Glutamatergic neuron (in vitro differentiated cells): ENCODE results near the gene GLE1. TPM values are rescaled to one million over a fixed set of nuclear protein-coding genes. Genes with fewer than 3 reads are reported as not detected.

Experiments used
- DNase-seq: peaks from one replicate; pipeline ENCODE4 v3.0.0; 2022
- H3K27ac Mint-ChIP-seq: one replicate; pipeline ENCODE4 v1.8.0; 2020; ENCODE audit warnings: mild to moderate bottlenecking, mixed read lengths, inconsistent platforms; ENCODE audit not compliant: unreplicated experiment
- H3K27me3 Mint-ChIP-seq: one replicate; pipeline ENCODE4 v1.8.0; 2020; ENCODE audit warnings: mild to moderate bottlenecking, moderate library complexity, mixed read lengths, inconsistent platforms; ENCODE audit not compliant: unreplicated experiment
- H3K36me3 Mint-ChIP-seq: one replicate; pipeline ENCODE4 v1.8.0; 2020; ENCODE audit warnings: mild to moderate bottlenecking, mixed read lengths, inconsistent platforms; ENCODE audit not compliant: unreplicated experiment
- H3K4me1 Mint-ChIP-seq: one replicate; pipeline ENCODE4 v1.8.0; 2020; ENCODE audit warnings: mild to moderate bottlenecking, low read depth, mixed read lengths, inconsistent platforms; ENCODE audit not compliant: unreplicated experiment
- H3K4me3 Mint-ChIP-seq: one replicate; pipeline ENCODE4 v1.8.0; 2020; ENCODE audit warnings: mild to moderate bottlenecking, mixed read lengths, inconsistent platforms; ENCODE audit not compliant: unreplicated experiment
- H3K9me3 Mint-ChIP-seq: one replicate; pipeline ENCODE4 v1.8.0; 2020; ENCODE audit warnings: mild to moderate bottlenecking, moderate library complexity, mixed read lengths, inconsistent platforms; ENCODE audit not compliant: unreplicated experiment
- total RNA-seq: library from RNA; stranded (reverse); fragmentation: NEBNext Ultra II Directional; extraction: Animal tissue kit (Norgen Biotek cat#: 25700); gene quantifications from one replicate; pipeline ENCODE4 v1.2.1, GENCODE V29; 2021; ENCODE audit not compliant: unreplicated experiment
- TF ChIP-seq, protein P1 (sequence below): fragments of 200-600 bp; sonication (generic); IDR thresholded peaks from one replicate; pipeline ENCODE4 v1.5.0; 2021; ENCODE audit not compliant: partially characterized antibody, unreplicated experiment

Gene GLE1
- total RNA-seq, 1 donor from 2014 or later = 11.0 TPM

DNA sequence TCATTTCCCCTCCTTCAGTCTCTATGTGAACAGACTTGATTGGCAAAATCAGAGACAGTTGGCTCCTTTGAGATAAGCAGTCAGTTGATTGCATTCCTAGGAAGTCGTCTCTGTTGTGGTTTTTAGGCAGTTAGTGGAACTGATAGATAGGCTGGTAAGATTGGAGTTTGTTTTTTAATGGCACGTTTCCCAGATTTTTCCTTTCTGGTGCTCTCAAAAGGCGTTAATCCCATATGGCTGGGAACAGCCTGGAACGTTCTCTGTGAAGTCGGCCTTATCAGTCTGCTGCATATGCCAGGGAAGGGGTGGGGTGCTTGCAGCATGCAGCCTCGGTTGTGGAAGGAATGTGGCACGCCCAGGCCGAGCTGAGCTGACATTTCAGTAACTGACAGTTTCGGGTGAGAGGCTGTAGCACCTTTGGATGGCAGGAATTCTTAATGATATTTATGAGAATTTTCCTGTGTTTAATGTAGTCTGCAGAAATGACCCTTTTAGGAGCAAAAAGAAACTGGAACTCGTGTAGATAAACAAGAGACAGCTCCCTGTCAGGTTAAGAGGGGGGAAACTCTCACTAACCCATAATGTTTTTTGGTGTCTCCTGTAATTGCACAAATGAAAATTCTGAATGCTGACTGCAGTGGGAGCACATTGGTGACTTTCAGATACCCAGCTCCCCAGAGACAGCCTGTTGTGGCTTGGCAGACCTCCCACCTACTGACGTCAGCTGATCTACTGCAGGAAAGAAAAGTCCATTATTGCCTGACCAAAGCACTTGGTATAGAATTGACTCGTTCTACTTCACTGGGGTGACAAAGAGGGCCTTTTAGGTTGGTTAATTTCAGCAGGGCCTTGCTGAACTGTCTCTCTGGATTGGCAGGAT lies 54.2 kb downstream of the GLE1 start:
- Mint-ChIP-seq H3K9me3 (no peaks in the 10 kb centered on the region), H3K27me3 (no peaks in the 10 kb centered on the region), H3K36me3 (no peaks in the 10 kb centered on the region), H3K27ac (peak overlapping the region; percentile 97), H3K4me1 (peaks cover 24% of the 10 kb centered on the region), H3K4me3 (peak overlapping the region; percentile 83)
- TF ChIP-seq, protein P1, sequence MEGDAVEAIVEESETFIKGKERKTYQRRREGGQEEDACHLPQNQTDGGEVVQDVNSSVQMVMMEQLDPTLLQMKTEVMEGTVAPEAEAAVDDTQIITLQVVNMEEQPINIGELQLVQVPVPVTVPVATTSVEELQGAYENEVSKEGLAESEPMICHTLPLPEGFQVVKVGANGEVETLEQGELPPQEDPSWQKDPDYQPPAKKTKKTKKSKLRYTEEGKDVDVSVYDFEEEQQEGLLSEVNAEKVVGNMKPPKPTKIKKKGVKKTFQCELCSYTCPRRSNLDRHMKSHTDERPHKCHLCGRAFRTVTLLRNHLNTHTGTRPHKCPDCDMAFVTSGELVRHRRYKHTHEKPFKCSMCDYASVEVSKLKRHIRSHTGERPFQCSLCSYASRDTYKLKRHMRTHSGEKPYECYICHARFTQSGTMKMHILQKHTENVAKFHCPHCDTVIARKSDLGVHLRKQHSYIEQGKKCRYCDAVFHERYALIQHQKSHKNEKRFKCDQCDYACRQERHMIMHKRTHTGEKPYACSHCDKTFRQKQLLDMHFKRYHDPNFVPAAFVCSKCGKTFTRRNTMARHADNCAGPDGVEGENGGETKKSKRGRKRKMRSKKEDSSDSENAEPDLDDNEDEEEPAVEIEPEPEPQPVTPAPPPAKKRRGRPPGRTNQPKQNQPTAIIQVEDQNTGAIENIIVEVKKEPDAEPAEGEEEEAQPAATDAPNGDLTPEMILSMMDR = no peak
- DNase-seq = peak; percentile 51

DNA sequence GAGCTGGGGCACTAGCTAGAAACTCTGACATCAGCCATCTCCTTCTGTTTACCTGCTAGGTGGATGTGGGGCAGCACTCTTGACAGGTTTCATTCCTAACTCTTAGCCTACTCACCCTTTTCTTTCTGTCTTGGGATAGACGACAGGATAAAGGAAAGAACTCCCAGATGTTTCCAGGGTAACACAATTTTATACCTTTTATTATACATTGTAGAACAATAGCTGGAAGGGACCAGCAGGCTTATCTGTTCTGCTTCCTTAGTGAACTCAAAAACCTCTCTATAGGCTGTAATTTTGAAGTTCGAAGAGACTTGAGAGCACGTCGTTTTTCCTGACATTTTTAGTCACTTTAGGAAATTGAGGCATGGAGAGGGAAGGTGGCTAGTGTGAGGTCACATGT lies 61.1 kb downstream of the GLE1 start:
- peaks cover 2% of the 10 kb centered on the region for H3K9me3 Mint-ChIP-seq
- no peak overlapping the region for H3K4me3 Mint-ChIP-seq
- peaks cover 2% of the 10 kb centered on the region for H3K27me3 Mint-ChIP-seq
- H3K36me3 Mint-ChIP-seq = peaks cover 6% of the 10 kb centered on the region
- peaks cover 2% of the 10 kb centered on the region for H3K4me1 Mint-ChIP-seq
- DNase-seq = no peak
- TF ChIP-seq, protein P1 = no peak
- no peak overlapping the region for H3K27ac Mint-ChIP-seq

DNA sequence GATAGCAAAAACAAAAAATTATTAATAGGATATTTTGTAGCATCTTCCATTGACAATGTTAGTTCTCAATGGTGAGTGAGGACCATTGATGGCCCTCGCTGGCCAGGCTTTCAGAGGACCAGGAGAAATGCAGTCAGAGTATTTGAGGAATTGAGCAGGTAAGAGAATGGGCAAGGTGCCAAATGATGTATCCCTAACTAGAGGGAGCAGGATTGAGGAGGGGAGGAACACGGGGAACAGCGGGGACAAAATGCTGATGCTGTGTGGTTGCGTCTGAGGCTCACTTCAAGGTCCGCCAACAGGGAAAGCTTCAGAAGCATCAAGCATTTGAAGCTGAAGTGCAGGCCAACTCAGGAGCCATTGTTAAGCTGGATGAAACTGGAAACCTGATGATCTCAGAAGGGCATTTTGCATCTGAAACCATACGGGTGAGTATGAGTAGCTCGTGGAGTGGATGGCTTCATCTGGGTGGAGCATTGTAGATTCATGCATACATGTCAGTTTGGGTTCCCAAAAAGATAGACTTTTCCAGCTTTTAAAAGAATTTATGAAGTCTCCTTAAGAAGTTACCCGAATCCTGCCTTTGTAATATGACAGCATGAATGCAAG lies 64.1 kb downstream of the GLE1 start:
- DNase-seq = no peak
- peaks cover 6% of the 10 kb centered on the region for H3K36me3 Mint-ChIP-seq
- H3K4me3 Mint-ChIP-seq = no peak overlapping the region
- H3K4me1 Mint-ChIP-seq = no peaks in the 10 kb centered on the region
- H3K27ac Mint-ChIP-seq = peak overlapping the region; percentile 62
- peaks cover 2% of the 10 kb centered on the region for H3K9me3 Mint-ChIP-seq
- peaks cover 2% of the 10 kb centered on the region for H3K27me3 Mint-ChIP-seq
- TF ChIP-seq, protein P1 = no peak

DNA sequence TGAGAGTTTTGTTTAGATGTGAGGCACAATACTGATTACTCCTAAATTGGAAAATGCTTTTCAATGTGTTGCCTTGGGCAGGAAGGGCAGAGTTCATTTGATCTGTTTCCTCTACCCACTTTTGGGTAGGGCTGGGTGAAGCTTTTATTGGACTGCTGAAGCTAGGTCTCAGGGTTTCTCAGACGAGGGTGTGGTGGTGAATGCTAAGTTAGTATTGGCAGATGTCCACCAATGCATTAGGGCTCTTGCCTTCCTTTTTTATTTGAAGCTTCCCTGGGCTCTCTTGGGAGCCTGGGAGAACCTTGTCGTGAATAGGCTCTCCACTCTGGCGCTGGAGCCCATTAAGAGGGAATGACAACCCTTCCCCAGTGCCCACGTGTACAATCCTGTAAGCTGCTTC lies 71.0 kb downstream of the GLE1 start:
- Mint-ChIP-seq H3K9me3 (no peaks in the 10 kb centered on the region), H3K4me1 (peaks cover 10% of the 10 kb centered on the region), H3K27ac (no peak overlapping the region), H3K4me3 (no peak overlapping the region), H3K27me3 (no peaks in the 10 kb centered on the region), H3K36me3 (no peaks in the 10 kb centered on the region)
- peak; percentile 21 for DNase-seq
- TF ChIP-seq, protein P1 = no peak

DNA sequence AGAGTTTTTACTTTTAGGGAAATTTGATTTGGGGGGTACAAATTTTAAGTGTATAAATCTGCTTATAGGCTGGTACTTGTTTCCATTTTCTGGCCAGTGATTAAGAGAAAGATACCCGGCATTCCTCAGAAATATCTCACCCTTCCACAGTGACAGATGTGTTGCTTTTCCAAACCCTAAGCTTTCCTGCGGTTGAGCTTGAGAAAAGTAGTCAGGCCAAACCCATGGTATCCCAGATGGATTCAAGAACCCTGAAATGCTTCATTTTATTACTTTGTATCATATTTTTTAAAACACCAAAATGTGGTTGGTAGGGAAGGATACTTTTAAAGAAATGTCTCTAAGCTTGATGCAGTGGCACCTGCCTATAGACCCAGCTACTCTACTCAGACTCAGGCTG lies 71.4 kb downstream of the GLE1 start:
- H3K4me3 Mint-ChIP-seq = no peak overlapping the region
- TF ChIP-seq, protein P1 = no peak
- H3K4me1 Mint-ChIP-seq = peaks cover 10% of the 10 kb centered on the region
- H3K36me3 Mint-ChIP-seq = no peaks in the 10 kb centered on the region
- H3K27me3 Mint-ChIP-seq = no peaks in the 10 kb centered on the region
- DNase-seq = no peak
- no peak overlapping the region for H3K27ac Mint-ChIP-seq
- no peaks in the 10 kb centered on the region for H3K9me3 Mint-ChIP-seq
